Measurements from ENCODE around the gene NR5A1. TPM values are rescaled to one million over a fixed set of nuclear protein-coding genes. Genes with fewer than 3 reads are reported as not detected.

NR5A1 gene
- total and polyA plus RNA-seq, 10 of the 15 experiments (the other 5 are each of a cell fraction or from before 2014, with no cell fraction given): 0.06 to 0.24 (median 0.08) TPM; not detected in 5

DNA sequence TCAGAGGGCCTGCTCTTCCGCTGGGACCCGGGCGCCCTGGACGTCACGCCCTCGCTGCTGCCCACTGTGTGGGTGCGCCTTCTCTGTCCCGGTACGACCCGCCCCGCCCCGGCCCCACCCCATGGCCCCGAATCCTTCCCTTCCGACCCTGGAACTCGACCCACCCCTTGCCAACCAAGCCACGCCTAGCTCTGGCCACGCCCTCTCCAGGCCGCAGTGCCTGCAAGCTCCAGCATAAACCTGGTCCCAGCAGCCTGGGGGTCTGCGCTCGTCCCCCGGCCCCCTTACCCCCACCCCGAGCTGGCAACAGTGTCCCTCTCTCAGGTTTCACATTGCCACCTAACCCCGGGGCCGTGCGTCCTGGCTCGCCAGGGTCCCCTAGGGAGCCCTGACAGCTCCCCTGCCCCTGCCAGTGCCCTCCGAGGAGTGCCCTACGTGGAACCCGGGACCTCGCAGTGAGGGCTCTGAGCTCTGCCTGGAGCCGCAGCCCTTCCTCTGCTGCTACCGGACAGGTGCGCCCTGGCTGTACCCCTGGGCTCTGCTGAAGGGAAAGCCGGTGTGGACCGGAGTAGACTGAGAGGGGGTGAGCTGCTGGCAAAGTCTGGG is 53.5 kb downstream of the NR5A1 start (continued):
- TF ChIP-seq, protein P1, sequence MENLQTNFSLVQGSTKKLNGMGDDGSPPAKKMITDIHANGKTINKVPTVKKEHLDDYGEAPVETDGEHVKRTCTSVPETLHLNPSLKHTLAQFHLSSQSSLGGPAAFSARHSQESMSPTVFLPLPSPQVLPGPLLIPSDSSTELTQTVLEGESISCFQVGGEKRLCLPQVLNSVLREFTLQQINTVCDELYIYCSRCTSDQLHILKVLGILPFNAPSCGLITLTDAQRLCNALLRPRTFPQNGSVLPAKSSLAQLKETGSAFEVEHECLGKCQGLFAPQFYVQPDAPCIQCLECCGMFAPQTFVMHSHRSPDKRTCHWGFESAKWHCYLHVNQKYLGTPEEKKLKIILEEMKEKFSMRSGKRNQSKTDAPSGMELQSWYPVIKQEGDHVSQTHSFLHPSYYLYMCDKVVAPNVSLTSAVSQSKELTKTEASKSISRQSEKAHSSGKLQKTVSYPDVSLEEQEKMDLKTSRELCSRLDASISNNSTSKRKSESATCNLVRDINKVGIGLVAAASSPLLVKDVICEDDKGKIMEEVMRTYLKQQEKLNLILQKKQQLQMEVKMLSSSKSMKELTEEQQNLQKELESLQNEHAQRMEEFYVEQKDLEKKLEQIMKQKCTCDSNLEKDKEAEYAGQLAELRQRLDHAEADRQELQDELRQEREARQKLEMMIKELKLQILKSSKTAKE (IDR thresholded peaks at IDR 0.05; ENCODE audit: low read depth, poor library complexity, severe bottlenecking): no peak
- TF ChIP-seq, protein P2, sequence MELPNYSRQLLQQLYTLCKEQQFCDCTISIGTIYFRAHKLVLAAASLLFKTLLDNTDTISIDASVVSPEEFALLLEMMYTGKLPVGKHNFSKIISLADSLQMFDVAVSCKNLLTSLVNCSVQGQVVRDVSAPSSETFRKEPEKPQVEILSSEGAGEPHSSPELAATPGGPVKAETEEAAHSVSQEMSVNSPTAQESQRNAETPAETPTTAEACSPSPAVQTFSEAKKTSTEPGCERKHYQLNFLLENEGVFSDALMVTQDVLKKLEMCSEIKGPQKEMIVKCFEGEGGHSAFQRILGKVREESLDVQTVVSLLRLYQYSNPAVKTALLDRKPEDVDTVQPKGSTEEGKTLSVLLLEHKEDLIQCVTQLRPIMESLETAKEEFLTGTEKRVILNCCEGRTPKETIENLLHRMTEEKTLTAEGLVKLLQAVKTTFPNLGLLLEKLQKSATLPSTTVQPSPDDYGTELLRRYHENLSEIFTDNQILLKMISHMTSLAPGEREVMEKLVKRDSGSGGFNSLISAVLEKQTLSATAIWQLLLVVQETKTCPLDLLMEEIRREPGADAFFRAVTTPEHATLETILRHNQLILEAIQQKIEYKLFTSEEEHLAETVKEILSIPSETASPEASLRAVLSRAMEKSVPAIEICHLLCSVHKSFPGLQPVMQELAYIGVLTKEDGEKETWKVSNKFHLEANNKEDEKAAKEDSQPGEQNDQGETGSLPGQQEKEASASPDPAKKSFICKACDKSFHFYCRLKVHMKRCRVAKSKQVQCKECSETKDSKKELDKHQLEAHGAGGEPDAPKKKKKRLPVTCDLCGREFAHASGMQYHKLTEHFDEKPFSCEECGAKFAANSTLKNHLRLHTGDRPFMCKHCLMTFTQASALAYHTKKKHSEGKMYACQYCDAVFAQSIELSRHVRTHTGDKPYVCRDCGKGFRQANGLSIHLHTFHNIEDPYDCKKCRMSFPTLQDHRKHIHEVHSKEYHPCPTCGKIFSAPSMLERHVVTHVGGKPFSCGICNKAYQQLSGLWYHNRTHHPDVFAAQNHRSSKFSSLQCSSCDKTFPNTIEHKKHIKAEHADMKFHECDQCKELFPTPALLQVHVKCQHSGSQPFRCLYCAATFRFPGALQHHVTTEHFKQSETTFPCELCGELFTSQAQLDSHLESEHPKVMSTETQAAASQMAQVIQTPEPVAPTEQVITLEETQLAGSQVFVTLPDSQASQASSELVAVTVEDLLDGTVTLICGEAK (IDR thresholded peaks at IDR 0.05; ENCODE audit: borderline replicate concordance): no peak
- no peak for TF ChIP-seq GABPA (IDR thresholded peaks at IDR 0.05; ENCODE audit: low read depth)
- no peak for TF ChIP-seq SMARCA5 (IDR thresholded peaks at IDR 0.05)
